Omental fat pad (tissue), 4 donors: ENCODE data around the gene DSCAML1. TPM values are rescaled to one million over a fixed set of nuclear protein-coding genes. Genes with fewer than 3 reads are reported as not detected.

ENCODE experiments used
- ATAC-seq: fragments of 150-250 bp; one replicate; pipeline ENCODE4 v1.9.1; 2016; ENCODE audit warnings: mild to moderate bottlenecking, moderate library complexity; ENCODE audit not compliant: low FRiP score
- DNase-seq: peaks from one replicate; pipeline ENCODE4 v3.0.0-alpha.2; 2019; ENCODE audit warnings: low spot score
- CTCF ChIP-seq, 3 donors: fragments of 450-650 bp; IDR thresholded peaks; one replicate each; pipeline ENCODE4 v1.5.1; 2016 to 2017; ENCODE audit warnings: antibody characterized with exemption in 3 of 3, mild to moderate bottlenecking in 3 of 3, moderate library complexity in 2 of 3
- total RNA-seq, 4 donors: library from RNA; depleted of rRNA; stranded (reverse); fragments of >200 nt; gene quantifications; one replicate each; pipeline ENCODE4 v1.1.0, GENCODE V29; 2016

The DSCAML1 gene
- total RNA-seq, 4 donors from 2014 or later = 0.95 to 10.9 (median 3.9) TPM

DNA sequence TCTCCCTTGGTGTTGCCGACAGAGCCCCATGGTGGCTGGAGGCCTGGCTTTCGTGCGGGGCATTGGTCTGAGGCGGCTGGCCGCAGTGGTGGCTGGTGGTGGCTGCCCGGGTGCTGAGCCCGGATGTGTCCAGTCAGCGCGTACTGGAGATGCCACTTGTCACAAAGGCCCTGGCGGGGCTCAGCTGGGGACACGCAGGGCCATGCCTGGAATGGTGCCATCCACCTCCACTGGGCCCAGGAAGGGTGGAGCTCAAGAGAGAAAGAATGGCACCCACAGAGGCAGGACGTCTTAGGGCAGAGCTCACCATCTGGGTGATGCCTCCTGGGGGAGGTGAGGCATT lies 376.9 kb downstream of the DSCAML1 start:
- ATAC-seq = no peak
- no peak for DNase-seq
- no peak for TF ChIP-seq CTCF (IDR thresholded peaks at IDR 0.05)

GRCh38 chr11:117419482-117420142 lies 377.4 kb downstream of the DSCAML1 start:
- no peak for ATAC-seq
- DNase-seq = no peak
- no peak for TF ChIP-seq CTCF (IDR thresholded peaks at IDR 0.05)

GRCh38 chr11:117418737-117419481 lies 378.1 kb downstream of the DSCAML1 start:
- DNase-seq = no peak
- no peak for TF ChIP-seq CTCF (IDR thresholded peaks at IDR 0.05)
- no peak for ATAC-seq

DNA sequence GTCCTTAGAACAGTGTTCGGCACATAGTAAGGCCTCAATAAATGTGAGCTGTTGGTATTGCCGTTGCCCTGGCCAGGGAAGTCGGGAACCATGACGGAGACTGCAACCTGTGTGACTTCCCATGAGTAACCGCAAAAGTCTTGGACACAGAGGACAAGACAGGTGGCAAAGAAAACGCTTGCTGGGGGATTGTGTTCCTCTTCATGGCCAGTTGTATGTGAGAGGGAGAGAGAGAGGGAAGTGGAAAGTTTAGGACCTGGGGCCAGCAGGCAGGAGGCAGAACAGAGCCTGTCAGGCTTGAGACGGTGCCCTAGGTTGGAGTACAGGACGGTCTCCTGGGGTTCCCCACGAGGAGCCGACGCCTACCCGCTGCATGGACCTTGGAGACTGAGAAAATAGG lies 379.2 kb downstream of the DSCAML1 start:
- no peak for TF ChIP-seq CTCF (IDR thresholded peaks at IDR 0.05)
- no peak for DNase-seq
- no peak for ATAC-seq

- DNase-seq (no peak), ATAC-seq (no peak)
- no peak for TF ChIP-seq CTCF (IDR thresholded peaks at IDR 0.05)
These were observed 379.7 kb downstream of the DSCAML1 start for GRCh38 chr11:117417342-117417741.

DNA sequence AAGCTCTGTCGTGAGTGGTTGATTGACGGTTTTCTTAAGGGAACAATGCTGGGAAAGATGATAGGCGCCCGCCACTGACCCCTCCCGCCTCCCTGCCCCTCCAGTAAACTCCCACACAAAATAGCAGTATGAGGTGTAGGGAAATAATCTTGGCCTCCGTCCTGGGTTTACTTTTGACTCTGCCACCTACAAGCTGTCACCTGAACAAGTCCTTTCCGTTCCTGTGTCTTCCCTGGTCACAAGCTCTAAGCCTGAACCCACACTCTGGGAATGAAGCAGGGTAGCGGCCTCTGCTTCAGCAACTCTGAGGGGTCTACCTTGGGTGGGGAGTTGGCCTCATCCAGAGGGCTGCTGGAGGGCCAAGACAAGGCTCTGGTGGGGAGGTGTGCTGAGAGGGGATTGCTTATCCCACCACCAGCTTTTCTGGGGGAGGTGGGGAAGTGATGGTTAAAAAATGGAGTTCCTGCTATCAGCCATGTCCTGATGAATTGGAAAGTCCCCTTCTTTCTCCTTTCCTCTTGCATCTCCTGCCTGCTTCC lies 381.6 kb downstream of the DSCAML1 start:
- DNase-seq (no peak), ATAC-seq (no peak)
- TF ChIP-seq CTCF (IDR thresholded peaks at IDR 0.05) = no peak

GRCh38 chr11:117414724-117415123 lies 382.3 kb downstream of the DSCAML1 start:
- no peak for TF ChIP-seq CTCF (IDR thresholded peaks at IDR 0.05)
- no peak for DNase-seq
- no peak for ATAC-seq
